Stimulated activated CD4-positive, alpha-beta T cell treated with anti-CD3 and anti-CD28 coated beads, Interleukin-2, amount 100 ng/mL, for 24 hours (primary cell): ENCODE results near the gene SOHLH2.

Experiments
- DNase-seq, 2 donors: peaks; one replicate each; pipeline ENCODE4 v3.0.0-alpha.2; 2020

The SOHLH2 gene

GRCh38 chr13:36214163-36214921, at the start of gene SOHLH2:
SOHLH2 (minus strand) TSS chr13:36214556; CDS start chr13:36214526, 30 bp downstream.
- no peak for DNase-seq

- no peak for DNase-seq
These were observed 47.6 kb upstream of the SOHLH2 start for GRCh38 chr13:36261976-36262375.

GRCh38 chr13:36261011-36261410, 46.7 kb upstream of the SOHLH2 start:
- DNase-seq: no peak

- no peak for DNase-seq
These were observed 45.2 kb upstream of the SOHLH2 start for GRCh38 chr13:36259361-36260137.

GRCh38 chr13:36258831-36259230, 44.5 kb upstream of the SOHLH2 start:
- DNase-seq: no peak

GRCh38 chr13:36251526-36251925, 37.2 kb upstream of the SOHLH2 start:
- DNase-seq: no peak

- no peak for DNase-seq
These were observed 36.7 kb upstream of the SOHLH2 start for GRCh38 chr13:36251017-36251416.

- no peak for DNase-seq
These were observed 34.3 kb upstream of the SOHLH2 start for GRCh38 chr13:36248700-36249099.

- DNase-seq: no peak
These were observed 30.6 kb upstream of the SOHLH2 start for GRCh38 chr13:36244990-36245389.

- no peak for DNase-seq
These were observed 29.7 kb upstream of the SOHLH2 start for GRCh38 chr13:36244073-36244472.

- DNase-seq: no peak
These were observed 28.4 kb upstream of the SOHLH2 start for GRCh38 chr13:36242761-36243160.

- DNase-seq: no peak
These were observed 16.9 kb upstream of the SOHLH2 start for GRCh38 chr13:36231236-36231635.

GRCh38 chr13:36224730-36225129, 10.4 kb upstream of the SOHLH2 start:
- DNase-seq: no peak

GRCh38 chr13:36219883-36220282, 5.5 kb upstream of the SOHLH2 start:
- no peak for DNase-seq

- DNase-seq: no peak
These were observed 3.1 kb upstream of the SOHLH2 start for GRCh38 chr13:36217456-36217855.

GRCh38 chr13:36212789-36213188, 1.6 kb downstream of the SOHLH2 start:
- no peak for DNase-seq

- no peak for DNase-seq
These were observed 2.8 kb downstream of the SOHLH2 start for GRCh38 chr13:36211567-36211966.

- no peak for DNase-seq
These were observed 3.6 kb downstream of the SOHLH2 start for GRCh38 chr13:36210738-36211137.

- no peak for DNase-seq
These were observed 6.7 kb downstream of the SOHLH2 start for GRCh38 chr13:36207672-36208071.

- DNase-seq: no peak
These were observed 21.1 kb downstream of the SOHLH2 start for GRCh38 chr13:36193151-36193855.

GRCh38 chr13:36192166-36192565, 22.2 kb downstream of the SOHLH2 start:
- DNase-seq: no peak

- no peak for DNase-seq
These were observed 23.6 kb downstream of the SOHLH2 start for GRCh38 chr13:36190771-36191170.

GRCh38 chr13:36188441-36188840, 25.9 kb downstream of the SOHLH2 start:
- DNase-seq: no peak

GRCh38 chr13:36183901-36184300, 30.5 kb downstream of the SOHLH2 start:
- DNase-seq: no peak
